GM12878 (cell line): Measurements from ENCODE around the gene DSTN. TPM values are rescaled to one million over a fixed set of nuclear protein-coding genes. Genes with fewer than 3 reads are reported as not detected.

Experiments
- ATAC-seq: fragments of 200-7000 bp; cut with Tn5 transposase; 3 replicates; pipeline ENCODE4 v1.9.1; 2020; ENCODE audit warnings: mild to moderate bottlenecking, moderate library complexity
- BruUV-seq: library from RNA; stranded (reverse); fragments of 400-500 nt; replicated peaks from 2 replicates; lab custom pipeline; 2021; lab: Mats Ljungman, UMichigan
- CTCF ChIA-PET: fragments of 300-600 bp; sonication (Branson Sonifier 250); formaldehyde crosslinking; extraction: SDS; loops from one replicate; lab custom pipeline; 2021; ENCODE audit warnings: inconsistent platforms; lab: Yijun Ruan, JAX
- POLR2A ChIA-PET: fragments of 350-600 bp; formaldehyde crosslinking; extraction: SDS; loops from one replicate; lab custom pipeline; 2021; ENCODE audit warnings: inconsistent platforms; lab: Charles Lee
- RAD21 ChIA-PET: fragments of 300-600 bp; sonication (Branson Sonifier 250); formaldehyde crosslinking; loops from one replicate; lab custom pipeline; 2023; ENCODE audit warnings: antibody characterized with exemption; ENCODE audit not compliant: unreplicated experiment; lab: Charles Lee
- SMC1A ChIA-PET: fragments of 300-600 bp; sonication (Branson Sonifier 250); formaldehyde crosslinking; loops from one replicate; lab custom pipeline; 2023; ENCODE audit not compliant: unreplicated experiment, uncharacterized antibody; lab: Charles Lee
- DNase-seq: peaks from one replicate; pipeline ENCODE4 v3.0.0-alpha.2; 2011; ENCODE audit warnings: low read depth, low spot score
- FAIRE-seq: peaks from 3 replicates; lab custom pipeline; 2011; peaks lifted over from hg19 to GRCh38; lab: Jason Lieb, UNC
- H2AFZ ChIP-seq: 2 replicates; pipeline ENCODE4 v1.6.0; 2011; ENCODE audit warnings: low read depth, low read length, control low read depth; ENCODE audit not compliant: control insufficient read depth
- H3K27ac ChIP-seq: 2 replicates; pipeline ENCODE4 v1.5.1; 2011; ENCODE audit warnings: control low read depth; ENCODE audit not compliant: control insufficient read depth, insufficient read depth
- H3K27me3 ChIP-seq, 2 experiments: replicated peaks in 1 of 2; 2 replicates each; pipeline versions ENCODE4 v1.6.0 to v1.6.1; 2011; ENCODE audit warnings: low read length in 1 of 2; ENCODE audit not compliant: control insufficient read depth in 2 of 2, insufficient read depth in 2 of 2
- H3K36me3 ChIP-seq, 2 experiments: 2 replicates each; pipeline ENCODE4 v1.5.1; 2011; ENCODE audit warnings: low read length in 1 of 2; ENCODE audit not compliant: control insufficient read depth in 2 of 2, insufficient read depth in 2 of 2
- H3K4me1 ChIP-seq: 2 replicates; pipeline ENCODE4 v1.6.1; 2011; ENCODE audit warnings: mild to moderate bottlenecking, low read length, moderate library complexity, mixed read lengths; ENCODE audit not compliant: control insufficient read depth, insufficient read depth
- H3K4me2 ChIP-seq: 2 replicates; pipeline ENCODE4 v1.6.0; 2011; ENCODE audit warnings: control low read depth; ENCODE audit not compliant: control insufficient read depth, insufficient read depth
- H3K4me3 ChIP-seq: fragments of 200-600 bp; sonication (generic); 2 replicates; pipeline ENCODE4 v1.5.1; 2016
- H3K79me2 ChIP-seq: 2 replicates; pipeline ENCODE4 v1.6.0; 2011; ENCODE audit warnings: low read length; ENCODE audit not compliant: control insufficient read depth, insufficient read depth
- H3K9ac ChIP-seq: 2 replicates; pipeline ENCODE4 v1.8.0; 2011; ENCODE audit warnings: low read length, control low read depth, mixed read lengths; ENCODE audit not compliant: control insufficient read depth, insufficient read depth
- H3K9me3 ChIP-seq: replicated peaks from 3 replicates; pipeline ENCODE4 v1.5.1; 2011; ENCODE audit warnings: mild to moderate bottlenecking, low read length; ENCODE audit not compliant: control insufficient read depth, insufficient read depth
- H4K20me1 ChIP-seq: 2 replicates; pipeline ENCODE4 v1.6.0; 2011; ENCODE audit not compliant: control insufficient read depth, insufficient read depth
- DPF2 ChIP-seq: fragments of 450-650 bp; IDR thresholded peaks from 2 replicates; pipeline ENCODE4 v1.6.1; 2017; ENCODE audit warnings: mild to moderate bottlenecking
- E4F1 ChIP-seq: fragments of 450-650 bp; IDR thresholded peaks from 2 replicates; pipeline ENCODE4 v1.6.1; 2018; ENCODE audit warnings: borderline replicate concordance, mild to moderate bottlenecking; ENCODE audit not compliant: partially characterized antibody
- GATAD2B ChIP-seq: fragments of 450-650 bp; conservative IDR thresholded peaks from 2 replicates; pipeline ENCODE4 v1.6.1; 2017; ENCODE audit warnings: low read depth, mild to moderate bottlenecking, moderate library complexity
- MAX ChIP-seq: IDR thresholded peaks from 2 replicates; pipeline ENCODE4 v1.6.1; 2012; ENCODE audit warnings: low read depth, low read length, improper control_type of control experiment
- MLLT1 ChIP-seq: fragments of 450-650 bp; IDR thresholded peaks from 2 replicates; pipeline ENCODE4 v1.6.1; 2016; ENCODE audit warnings: mild to moderate bottlenecking
- SMARCA5 ChIP-seq: fragments of 450-650 bp; IDR thresholded peaks from 2 replicates; pipeline ENCODE4 v1.6.1; 2017; ENCODE audit warnings: mild to moderate bottlenecking
- STAT3 ChIP-seq: IDR thresholded peaks from 2 replicates; pipeline ENCODE4 v1.6.1; 2011; ENCODE audit warnings: low read depth, low read length, improper control_type of control experiment
- YY1 ChIP-seq: IDR thresholded peaks from 2 replicates; pipeline ENCODE4 v1.6.1; 2011; ENCODE audit warnings: low read depth, mild to moderate bottlenecking, low read length
- ZBTB11 ChIP-seq: fragments of 450-650 bp; formaldehyde crosslinking; IDR thresholded peaks from 2 replicates; pipeline ENCODE4 v1.5.0; 2022; ENCODE audit warnings: mild to moderate bottlenecking, missing genetic modification characterization
- WGBS: methylation state at CpG from one replicate; pipeline ENCODE4 v1.1.6; 2016; ENCODE audit warnings: low lambda C conversion rate; ENCODE audit not compliant: insufficient replicate concordance, insufficient coverage; ENCODE audit errors: missing lambda C conversion rate; 5-methylcytosine and 5-hydroxymethylcytosine counted together
- in situ Hi-C: fragments of 300-500 bp; cut with MboI; formaldehyde crosslinking; loops from 9 replicates; pipeline ENCODE4 v1.14.3; 2018; ENCODE audit warnings: mixed read lengths
- intact Hi-C: fragments of 100-400 bp; cut with micrococcal nuclease; formaldehyde crosslinking; loops from one replicate; pipeline ENCODE4 v1.14.2; 2022; ENCODE audit not compliant: unreplicated experiment
- polyA plus RNA-seq, 11 experiments: library from polyadenylated mRNA; depleted of rRNA in 4 of 11; unstranded in 6 of 11; stranded (reverse) in 5 of 11; fragments of >200 nt; fragmentation: Nextera tagmentation in 4 of 11; fragmentation: Illumina TruSeq in 1 of 11; extraction: Ambion mirVana in 4 of 11; extraction: Trizol in 1 of 11; gene quantifications; 1 replicate in 1 of 11; 2 replicates in 10 of 11; pipeline versions ENCODE4 v1.2.1 to v1.2.3, GENCODE V29; 2011 to 2016; ENCODE audit warnings: inconsistent platforms in 2 of 11, missing spikeins in 2 of 11, low read depth in 1 of 11
- total RNA-seq, 4 experiments: library from RNA; depleted of rRNA in 3 of 4; stranded (reverse); fragments of >200 nt in 3 of 4; fragmentation: Illumina TruSeq in 1 of 4; extraction: Trizol in 1 of 4; gene quantifications; 2 replicates each; pipeline versions ENCODE4 v1.2.1 to v1.2.3, GENCODE V29; 2013 to 2021

The DSTN gene
- total and polyA plus RNA-seq, 10 of the 15 experiments (the other 5 are each of a cell fraction or from before 2014, with no cell fraction given) = 26.7 to 137 (median 40.8) TPM

DNA sequence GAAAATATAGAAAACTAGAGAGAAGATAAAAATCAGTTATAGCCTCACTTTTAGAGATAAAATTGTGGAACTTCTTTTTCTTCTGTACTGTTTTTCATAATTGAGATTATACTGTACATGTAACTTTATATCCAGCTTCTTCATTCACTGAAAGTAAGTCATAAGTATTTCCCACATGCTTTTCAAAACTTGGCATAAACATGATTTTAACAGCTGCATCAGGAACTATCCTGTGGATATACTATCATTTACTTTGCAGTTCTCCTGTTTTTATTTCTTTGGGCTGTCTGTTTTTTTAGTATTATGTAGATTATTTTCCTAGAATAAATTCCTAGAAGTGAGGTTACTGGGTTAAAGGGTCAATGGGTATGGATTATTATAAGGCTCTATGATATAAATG lies 14.8 kb downstream of the DSTN start (continued):
- TF ChIP-seq DPF2 = no peak
- TF ChIP-seq, all 136 proteins: peak for 0

- Histone ChIP-seq H3K4me3 (no peak overlapping the region), H3K79me2 (no peaks in the 10 kb centered on the region; the same call in 1 of the 2 replicates), H3K4me1 (no peaks in the 10 kb centered on the region), H3K27ac (no peak overlapping the region), H3K9me3 (no peaks in the 10 kb centered on the region), H3K4me2 (no peak overlapping the region), H3K27me3 (no peaks in the 10 kb centered on the region), H2AFZ (no peak overlapping the region), H3K9ac (no peak overlapping the region), H3K36me3 (no peaks in the 10 kb centered on the region), H4K20me1 (no peaks in the 10 kb centered on the region)
- RAD21 ChIA-PET = no interaction called here
- in situ Hi-C loops (no loop called here), intact Hi-C loops (no loop called here)
- BruUV-seq = no TSS peak
- 55% methylated on average over 2 of the region's 2 CpGs for whole genome bisulfite sequencing
- TF ChIP-seq YY1 (no peak), E4F1 (no peak), MAX (no peak), STAT3 (no peak), GATAD2B (no peak), SMARCA5 (no peak), MLLT1 (no peak), ZBTB11 (CRISPR knock-in tag) (no peak)
- CTCF ChIA-PET = no interaction called here
- POLR2A ChIA-PET = no interaction called here
- SMC1A ChIA-PET = interaction anchor here (1.3 kb wide), 1 partner anchor 8 kb away, joined by 3 read pairs; no protein-coding TSS in a partner anchor
- ATAC-seq (no peak), FAIRE-seq (no peak), DNase-seq (no peak)
Observed at GRCh38 chr20:17586250-17586649, 16.4 kb downstream of the DSTN start.
